Glutamatergic neuron (in vitro differentiated cells): ENCODE data around the gene FNDC11. TPM values are rescaled to one million over a fixed set of nuclear protein-coding genes. Genes with fewer than 3 reads are reported as not detected.

ENCODE experiments used
- DNase-seq: peaks from one replicate; pipeline ENCODE4 v3.0.0; 2022
- H3K27ac Mint-ChIP-seq: one replicate; pipeline ENCODE4 v1.8.0; 2020; ENCODE audit warnings: mild to moderate bottlenecking, mixed read lengths, inconsistent platforms; ENCODE audit not compliant: unreplicated experiment
- H3K27me3 Mint-ChIP-seq: one replicate; pipeline ENCODE4 v1.8.0; 2020; ENCODE audit warnings: mild to moderate bottlenecking, moderate library complexity, mixed read lengths, inconsistent platforms; ENCODE audit not compliant: unreplicated experiment
- H3K36me3 Mint-ChIP-seq: one replicate; pipeline ENCODE4 v1.8.0; 2020; ENCODE audit warnings: mild to moderate bottlenecking, mixed read lengths, inconsistent platforms; ENCODE audit not compliant: unreplicated experiment
- H3K4me1 Mint-ChIP-seq: one replicate; pipeline ENCODE4 v1.8.0; 2020; ENCODE audit warnings: mild to moderate bottlenecking, low read depth, mixed read lengths, inconsistent platforms; ENCODE audit not compliant: unreplicated experiment
- H3K4me3 Mint-ChIP-seq: one replicate; pipeline ENCODE4 v1.8.0; 2020; ENCODE audit warnings: mild to moderate bottlenecking, mixed read lengths, inconsistent platforms; ENCODE audit not compliant: unreplicated experiment
- H3K9me3 Mint-ChIP-seq: one replicate; pipeline ENCODE4 v1.8.0; 2020; ENCODE audit warnings: mild to moderate bottlenecking, moderate library complexity, mixed read lengths, inconsistent platforms; ENCODE audit not compliant: unreplicated experiment
- total RNA-seq: library from RNA; stranded (reverse); fragmentation: NEBNext Ultra II Directional; extraction: Animal tissue kit (Norgen Biotek cat#: 25700); gene quantifications from one replicate; pipeline ENCODE4 v1.2.1, GENCODE V29; 2021; ENCODE audit not compliant: unreplicated experiment
- TF ChIP-seq, protein P1 (sequence below): fragments of 200-600 bp; sonication (generic); IDR thresholded peaks from one replicate; pipeline ENCODE4 v1.5.0; 2021; ENCODE audit not compliant: partially characterized antibody, unreplicated experiment

FNDC11 gene
- total RNA-seq, 1 donor from 2014 or later: 9.3 TPM

DNA sequence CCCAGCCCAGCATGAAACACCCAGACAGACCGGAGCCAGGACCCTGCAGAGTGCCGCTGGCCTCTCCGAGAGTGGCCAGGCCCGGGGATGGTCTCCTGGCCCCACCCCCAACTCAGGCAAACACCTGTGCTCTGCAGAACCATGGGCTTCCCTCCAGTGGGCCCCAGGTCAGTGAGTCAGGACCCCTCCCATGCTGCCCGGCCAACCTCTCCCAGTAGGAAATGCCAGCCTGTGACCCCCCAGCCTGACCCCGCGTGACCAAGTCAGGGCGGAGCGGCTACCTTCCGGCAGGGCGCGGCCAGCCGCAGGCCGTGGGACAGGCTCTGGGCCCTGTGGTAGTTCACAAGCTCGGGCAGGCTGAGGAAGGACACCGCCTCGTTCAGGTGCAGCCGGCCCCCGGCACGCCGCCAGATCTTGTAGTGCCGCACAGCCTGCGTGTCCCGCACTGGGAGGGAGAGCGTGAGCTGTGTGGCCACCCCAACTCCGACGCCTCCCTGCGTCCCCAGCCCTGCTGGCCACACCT lies 20.0 kb upstream of the FNDC11 start:
- H3K4me1 Mint-ChIP-seq: peaks cover 11% of the 10 kb centered on the region
- TF ChIP-seq, protein P1, sequence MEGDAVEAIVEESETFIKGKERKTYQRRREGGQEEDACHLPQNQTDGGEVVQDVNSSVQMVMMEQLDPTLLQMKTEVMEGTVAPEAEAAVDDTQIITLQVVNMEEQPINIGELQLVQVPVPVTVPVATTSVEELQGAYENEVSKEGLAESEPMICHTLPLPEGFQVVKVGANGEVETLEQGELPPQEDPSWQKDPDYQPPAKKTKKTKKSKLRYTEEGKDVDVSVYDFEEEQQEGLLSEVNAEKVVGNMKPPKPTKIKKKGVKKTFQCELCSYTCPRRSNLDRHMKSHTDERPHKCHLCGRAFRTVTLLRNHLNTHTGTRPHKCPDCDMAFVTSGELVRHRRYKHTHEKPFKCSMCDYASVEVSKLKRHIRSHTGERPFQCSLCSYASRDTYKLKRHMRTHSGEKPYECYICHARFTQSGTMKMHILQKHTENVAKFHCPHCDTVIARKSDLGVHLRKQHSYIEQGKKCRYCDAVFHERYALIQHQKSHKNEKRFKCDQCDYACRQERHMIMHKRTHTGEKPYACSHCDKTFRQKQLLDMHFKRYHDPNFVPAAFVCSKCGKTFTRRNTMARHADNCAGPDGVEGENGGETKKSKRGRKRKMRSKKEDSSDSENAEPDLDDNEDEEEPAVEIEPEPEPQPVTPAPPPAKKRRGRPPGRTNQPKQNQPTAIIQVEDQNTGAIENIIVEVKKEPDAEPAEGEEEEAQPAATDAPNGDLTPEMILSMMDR: no peak
- H3K27me3 Mint-ChIP-seq: peaks cover 7% of the 10 kb centered on the region
- peak; percentile 27 for DNase-seq
- peaks cover 4% of the 10 kb centered on the region for H3K9me3 Mint-ChIP-seq
- H3K36me3 Mint-ChIP-seq: no peaks in the 10 kb centered on the region
- H3K27ac Mint-ChIP-seq: no peak overlapping the region
- H3K4me3 Mint-ChIP-seq: no peak overlapping the region

DNA sequence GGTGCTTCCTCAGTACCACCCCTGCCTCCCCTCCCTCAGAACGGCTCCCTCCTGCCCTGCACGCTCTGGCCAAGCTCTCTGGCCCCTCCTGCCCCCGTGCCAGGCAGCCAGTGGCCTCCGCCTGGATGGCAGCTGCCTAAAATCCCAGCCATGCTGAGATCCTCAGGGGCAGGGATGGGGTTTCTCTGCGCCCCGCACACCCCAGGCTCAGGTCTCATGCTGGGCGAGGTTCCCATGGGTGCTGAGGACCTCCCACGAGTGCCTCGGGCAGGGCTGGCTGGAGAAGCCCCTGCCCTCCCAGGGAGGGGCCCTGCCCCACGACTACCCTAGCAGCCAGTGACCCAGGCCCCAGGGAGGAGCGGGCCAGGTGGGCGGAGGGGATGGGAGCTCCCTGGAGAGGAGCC lies 19.5 kb upstream of the FNDC11 start:
- peaks cover 8% of the 10 kb centered on the region for H3K4me1 Mint-ChIP-seq
- TF ChIP-seq, protein P1: no peak
- H3K4me3 Mint-ChIP-seq: no peak overlapping the region
- H3K36me3 Mint-ChIP-seq: no peaks in the 10 kb centered on the region
- peaks cover 7% of the 10 kb centered on the region for H3K27me3 Mint-ChIP-seq
- H3K9me3 Mint-ChIP-seq: peaks cover 4% of the 10 kb centered on the region
- peak; percentile 15 for DNase-seq
- H3K27ac Mint-ChIP-seq: no peak overlapping the region

DNA sequence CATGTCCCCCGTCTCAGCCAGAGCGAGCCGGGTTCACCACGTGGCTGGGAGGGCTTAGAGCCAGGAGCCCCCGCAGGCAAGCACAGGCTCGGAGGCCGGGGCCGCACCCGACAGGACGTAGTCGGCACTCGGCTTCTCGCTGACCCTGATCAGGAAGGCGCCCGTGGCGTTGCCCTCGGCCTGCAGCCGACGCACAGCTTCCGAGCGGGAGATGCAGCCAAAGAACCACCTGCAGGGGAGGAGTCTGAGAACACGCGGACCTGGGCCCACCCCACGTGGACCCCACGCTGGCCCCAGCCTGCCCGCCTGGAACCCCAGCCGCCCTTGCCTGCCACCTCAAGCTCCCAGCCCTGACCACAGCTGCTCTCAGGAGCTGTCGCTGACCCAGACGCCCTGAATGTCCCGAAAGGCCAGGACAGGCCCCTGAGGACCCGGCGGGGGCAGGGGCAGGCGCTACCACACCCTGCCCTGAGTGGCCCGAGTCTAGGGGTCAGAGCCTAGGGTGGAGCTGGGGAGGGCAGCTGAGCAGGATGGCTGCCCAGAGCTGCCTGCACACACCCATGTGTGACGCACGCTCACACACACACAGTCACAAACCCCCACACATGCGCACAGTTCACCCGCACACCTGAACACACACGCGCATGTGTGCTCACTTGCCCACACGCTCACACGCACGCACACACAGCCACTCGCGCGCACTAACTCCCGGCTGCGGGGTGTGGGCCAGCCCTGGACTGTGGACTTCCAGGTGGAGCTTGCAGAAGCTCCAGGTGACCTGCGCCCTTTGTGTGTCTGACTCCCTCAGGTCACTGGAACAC lies 18.9 kb upstream of the FNDC11 start:
- TF ChIP-seq, protein P1: no peak
- peak; percentile 40 for DNase-seq
- Mint-ChIP-seq H3K36me3 (no peaks in the 10 kb centered on the region), H3K27ac (no peak overlapping the region), H3K9me3 (peaks cover 4% of the 10 kb centered on the region), H3K4me3 (no peak overlapping the region), H3K4me1 (peaks cover 8% of the 10 kb centered on the region), H3K27me3 (peaks cover 7% of the 10 kb centered on the region)

DNA sequence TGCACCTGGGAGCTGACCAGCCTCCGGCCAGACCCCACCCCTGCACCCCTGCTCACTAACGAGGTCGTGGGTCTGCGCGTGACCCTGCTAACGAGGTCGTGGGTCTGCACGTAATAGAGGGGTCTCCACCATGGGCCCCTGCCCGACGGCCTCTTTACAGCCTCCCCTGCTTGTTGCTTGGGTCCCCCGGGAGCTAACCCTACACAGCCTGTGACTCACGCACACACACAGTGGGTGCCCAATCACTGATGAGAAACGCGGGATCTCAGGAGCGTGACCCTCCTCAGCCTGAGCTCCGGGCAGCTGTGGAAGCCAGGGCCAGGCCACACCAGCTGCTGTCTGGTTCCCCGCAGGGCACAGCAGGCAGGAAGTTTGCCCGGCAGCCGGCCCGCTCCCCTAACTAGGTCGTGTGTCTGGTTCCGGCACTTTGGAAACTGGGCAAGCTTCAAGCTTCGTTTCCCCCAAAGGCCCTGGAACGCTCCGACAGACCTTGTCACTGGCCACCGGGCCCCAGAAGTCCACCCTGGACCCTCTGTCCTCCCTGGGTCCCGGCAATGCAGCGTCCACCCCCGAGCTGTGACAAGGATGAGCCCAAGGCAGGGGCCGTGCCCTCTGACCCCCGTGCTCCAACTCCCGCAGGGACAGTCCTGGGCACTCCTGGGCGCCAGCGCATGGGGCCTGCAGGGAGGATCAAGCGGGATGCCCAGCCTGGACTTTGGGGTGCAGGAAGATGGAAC lies 17.6 kb upstream of the FNDC11 start:
- Mint-ChIP-seq H3K36me3 (no peaks in the 10 kb centered on the region), H3K27me3 (peaks cover 7% of the 10 kb centered on the region), H3K9me3 (peaks cover 6% of the 10 kb centered on the region), H3K27ac (peak overlapping the region; percentile 72), H3K4me3 (no peak overlapping the region), H3K4me1 (peaks cover 8% of the 10 kb centered on the region)
- TF ChIP-seq, protein P1: no peak
- peak; percentile 52 for DNase-seq

DNA sequence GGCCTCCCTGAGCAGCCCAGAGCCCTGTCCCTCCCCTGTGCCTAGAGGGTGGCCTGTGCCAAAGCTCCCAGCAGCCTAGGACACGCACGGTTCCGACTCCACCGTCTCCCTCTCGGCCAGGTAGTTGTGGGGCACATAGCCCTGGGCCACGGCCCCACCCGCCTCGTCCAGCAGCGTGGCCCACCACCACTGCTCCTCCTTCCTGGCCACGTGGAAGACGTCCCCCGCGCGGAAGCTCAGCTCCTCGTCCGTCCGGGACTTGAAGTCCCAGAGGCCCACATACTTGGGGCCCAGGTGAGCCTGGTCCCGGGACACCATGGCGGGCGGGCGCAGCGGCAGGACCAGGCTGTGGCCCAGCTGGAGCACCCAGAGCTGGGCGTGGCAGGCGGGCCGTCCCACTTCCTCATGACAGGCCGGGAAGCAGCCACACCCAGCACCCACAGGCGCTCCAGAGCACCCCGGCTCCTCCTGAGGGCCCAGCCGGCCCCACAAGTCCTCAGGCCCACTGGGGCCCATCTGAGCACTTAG lies 16.9 kb upstream of the FNDC11 start, which contains the start of gene PTK6:
Gene PTK6, minus strand, starts transcription at position 380 of the 528 bp plus-strand sequence. Its CDS starts 62 bp downstream, at position 318.
- H3K27me3 Mint-ChIP-seq: peaks cover 4% of the 10 kb centered on the region
- TF ChIP-seq, protein P1: no peak
- peaks cover 5% of the 10 kb centered on the region for H3K4me1 Mint-ChIP-seq
- H3K4me3 Mint-ChIP-seq: no peak within 1 kb of the TSS
- H3K9me3 Mint-ChIP-seq: peaks cover 3% of the 10 kb centered on the region
- H3K27ac Mint-ChIP-seq: peak within 1 kb of the TSS; percentile 72
- no peaks in the 10 kb centered on the region for H3K36me3 Mint-ChIP-seq
- DNase-seq: peak; percentile 14
